ENCODE data around the gene HJURP. TPM values are rescaled to one million over a fixed set of nuclear protein-coding genes. Genes with fewer than 3 reads are reported as not detected.

HJURP gene
- total and polyA plus RNA-seq, 7 donors, result 0.08 to 0.25 (median 0.10) TPM; not detected in 4

GRCh38 chr2:233822101-233822771 lies 32.1 kb downstream of the HJURP start:
- H3K36me3 ChIP-seq (ENCODE audit: insufficient read depth in 1 of 2, low read depth in 1 of 2), result no peaks in the 10 kb centered on the region
- no peaks in the 10 kb centered on the region for H3K9me3 ChIP-seq
- H3K27ac ChIP-seq, result no peak overlapping the region
- H3K4me3 ChIP-seq, result no peak overlapping the region
- H3K4me1 ChIP-seq, result no peaks in the 10 kb centered on the region
- ATAC-seq (no peak), DNase-seq (no peak)
- WGBS, 3 donors, result 81 to 85% (median 84%) methylated on average over 19 to 21 of the region's 21 CpGs
- intact Hi-C loops (cut with DNase I), result no loop called here
- TF ChIP-seq, protein P1, sequence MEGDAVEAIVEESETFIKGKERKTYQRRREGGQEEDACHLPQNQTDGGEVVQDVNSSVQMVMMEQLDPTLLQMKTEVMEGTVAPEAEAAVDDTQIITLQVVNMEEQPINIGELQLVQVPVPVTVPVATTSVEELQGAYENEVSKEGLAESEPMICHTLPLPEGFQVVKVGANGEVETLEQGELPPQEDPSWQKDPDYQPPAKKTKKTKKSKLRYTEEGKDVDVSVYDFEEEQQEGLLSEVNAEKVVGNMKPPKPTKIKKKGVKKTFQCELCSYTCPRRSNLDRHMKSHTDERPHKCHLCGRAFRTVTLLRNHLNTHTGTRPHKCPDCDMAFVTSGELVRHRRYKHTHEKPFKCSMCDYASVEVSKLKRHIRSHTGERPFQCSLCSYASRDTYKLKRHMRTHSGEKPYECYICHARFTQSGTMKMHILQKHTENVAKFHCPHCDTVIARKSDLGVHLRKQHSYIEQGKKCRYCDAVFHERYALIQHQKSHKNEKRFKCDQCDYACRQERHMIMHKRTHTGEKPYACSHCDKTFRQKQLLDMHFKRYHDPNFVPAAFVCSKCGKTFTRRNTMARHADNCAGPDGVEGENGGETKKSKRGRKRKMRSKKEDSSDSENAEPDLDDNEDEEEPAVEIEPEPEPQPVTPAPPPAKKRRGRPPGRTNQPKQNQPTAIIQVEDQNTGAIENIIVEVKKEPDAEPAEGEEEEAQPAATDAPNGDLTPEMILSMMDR (IDR thresholded peaks at IDR 0.05), result no peak
- peaks cover 0 to 3% (median 0%) of the 10 kb centered on the region in 3 donors for H3K27me3 ChIP-seq (ENCODE audit: insufficient read depth in 3 of 3, low read length in 2 of 3)

GRCh38 chr2:233821709-233822100 lies 32.6 kb downstream of the HJURP start:
- Histone ChIP-seq H3K27me3 (ENCODE audit: insufficient read depth in 3 of 3, low read length in 2 of 3) (peaks cover 0 to 4% (median 0%) of the 10 kb centered on the region in 3 donors), H3K27ac (no peak overlapping the region), H3K4me1 (no peaks in the 10 kb centered on the region), H3K9me3 (no peaks in the 10 kb centered on the region), H3K4me3 (no peak overlapping the region), H3K36me3 (ENCODE audit: insufficient read depth in 1 of 2, low read depth in 1 of 2) (no peaks in the 10 kb centered on the region)
- intact Hi-C loops (cut with DNase I), result no loop called here
- no peak for ATAC-seq
- TF ChIP-seq, protein P1 (IDR thresholded peaks at IDR 0.05), result no peak
- DNase-seq, result no peak
- WGBS, 3 donors, result 87 to 91% (median 90%) methylated on average over 8 of the region's 8 CpGs

- TF ChIP-seq, protein P1 (IDR thresholded peaks at IDR 0.05), result no peak
- 80 to 90% (median 84%) methylated on average over 3 of the region's 3 CpGs for WGBS, 3 donors
- intact Hi-C loops (cut with DNase I), result no loop called here
- Histone ChIP-seq H3K36me3 (ENCODE audit: insufficient read depth in 1 of 2, low read depth in 1 of 2) (no peaks in the 10 kb centered on the region), H3K27ac (no peak overlapping the region), H3K27me3 (ENCODE audit: insufficient read depth in 3 of 3, low read length in 2 of 3) (peaks cover 0 to 4% (median 0%) of the 10 kb centered on the region in 3 donors), H3K4me1 (no peaks in the 10 kb centered on the region), H3K9me3 (no peaks in the 10 kb centered on the region), H3K4me3 (no peak overlapping the region)
- ATAC-seq (no peak), DNase-seq (no peak)
Measured at GRCh38 chr2:233821196-233821595, 33.1 kb downstream of the HJURP start.

DNA sequence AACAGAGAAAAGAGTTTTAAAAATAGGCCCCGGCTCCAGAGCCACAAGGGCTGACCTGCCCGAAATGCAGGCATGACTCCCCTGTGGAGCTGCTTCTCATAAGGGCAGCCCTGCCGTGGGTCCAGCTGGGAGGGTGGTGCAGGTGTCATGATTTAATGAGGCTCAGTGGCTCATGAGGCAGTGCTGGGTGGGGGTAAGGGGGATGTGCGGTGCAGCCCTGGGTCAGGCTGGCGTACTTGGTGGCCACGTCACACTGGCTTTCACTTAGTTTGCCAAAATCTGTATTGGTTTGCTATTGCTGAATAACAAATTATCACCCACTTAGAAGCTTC lies 33.6 kb downstream of the HJURP start:
- Histone ChIP-seq H3K27ac (no peak overlapping the region), H3K4me1 (no peaks in the 10 kb centered on the region), H3K9me3 (no peaks in the 10 kb centered on the region), H3K4me3 (no peak overlapping the region), H3K27me3 (ENCODE audit: insufficient read depth in 3 of 3, low read length in 2 of 3) (peaks cover 0 to 4% (median 0%) of the 10 kb centered on the region in 3 donors), H3K36me3 (ENCODE audit: insufficient read depth in 1 of 2, low read depth in 1 of 2) (no peaks in the 10 kb centered on the region)
- intact Hi-C loops (cut with DNase I), result no loop called here
- ATAC-seq, result no peak
- no peak for DNase-seq
- TF ChIP-seq, protein P1 (IDR thresholded peaks at IDR 0.05), result no peak
- WGBS, 3 donors, result 64 to 76% (median 69%) methylated on average over 6 of the region's 6 CpGs

Measured in psoas muscle (tissue), 8 donors.